Measurements from ENCODE around the gene NUAK1. TPM values are rescaled to one million over a fixed set of nuclear protein-coding genes. Genes with fewer than 3 reads are reported as not detected.

The NUAK1 gene
- total RNA-seq, 2 experiments from 2014 or later = not detected

GRCh38 chr12:106114447-106115068 lies 24.2 kb downstream of the NUAK1 start:
- ChIA-PET CTCF (no interaction called here), POLR2A (no interaction called here)

DNA sequence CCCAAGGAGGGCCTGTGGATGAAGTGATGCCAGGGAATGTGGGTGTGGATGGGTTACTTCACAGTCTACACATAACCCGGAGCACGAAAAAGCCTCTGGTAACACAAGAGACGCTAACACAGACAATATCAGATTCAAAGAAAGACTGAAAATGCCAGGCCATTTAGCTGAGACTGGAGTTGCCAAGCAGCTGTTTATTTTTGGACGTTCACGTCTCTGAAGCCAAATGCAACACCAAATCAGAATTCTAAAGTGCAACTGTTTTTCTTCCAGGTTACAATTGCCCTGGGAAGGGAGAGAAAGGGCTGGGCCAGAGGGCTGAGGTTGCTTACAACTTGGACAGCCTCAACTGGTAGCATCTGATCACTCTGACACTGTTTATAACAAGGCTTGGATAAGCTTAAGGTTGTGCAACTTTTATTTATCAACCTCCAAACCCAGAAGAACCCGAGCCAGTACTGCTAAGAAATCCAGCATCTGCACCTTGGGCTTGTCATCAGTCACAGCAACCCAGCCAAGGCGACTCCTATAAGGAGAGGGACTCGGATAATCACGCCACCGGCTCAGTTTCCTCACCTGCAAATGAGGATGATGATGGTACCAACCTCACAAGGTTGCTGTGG lies 24.8 kb downstream of the NUAK1 start:
- ChIA-PET POLR2A (no interaction called here), CTCF (no interaction called here)

DNA sequence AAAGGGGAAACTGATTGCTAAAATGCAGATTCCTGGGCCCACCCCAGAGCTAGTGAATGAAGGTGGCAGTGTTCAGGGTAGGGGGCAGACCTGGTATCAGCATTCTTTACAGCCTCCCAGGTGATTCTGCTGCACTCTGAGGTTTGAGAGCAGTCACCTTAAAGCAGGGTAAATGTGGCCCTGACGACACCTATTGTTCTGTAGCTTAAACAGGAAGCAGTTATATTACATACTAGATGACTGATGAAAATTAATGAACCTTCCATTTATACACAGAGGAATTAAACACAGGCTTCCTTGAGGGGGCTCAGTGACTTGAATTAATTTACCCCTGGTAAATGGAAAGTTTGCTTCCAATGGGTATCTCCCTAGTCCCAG lies 25.3 kb downstream of the NUAK1 start:
- POLR2A ChIA-PET = no interaction called here

GRCh38 chr12:106113042-106113441 lies 25.7 kb downstream of the NUAK1 start:
- ChIA-PET POLR2A (no interaction called here), CTCF (no interaction called here)

More for the DNA sequence above, 25.3 kb downstream of the NUAK1 start:
- CTCF ChIA-PET = no interaction called here

DNA sequence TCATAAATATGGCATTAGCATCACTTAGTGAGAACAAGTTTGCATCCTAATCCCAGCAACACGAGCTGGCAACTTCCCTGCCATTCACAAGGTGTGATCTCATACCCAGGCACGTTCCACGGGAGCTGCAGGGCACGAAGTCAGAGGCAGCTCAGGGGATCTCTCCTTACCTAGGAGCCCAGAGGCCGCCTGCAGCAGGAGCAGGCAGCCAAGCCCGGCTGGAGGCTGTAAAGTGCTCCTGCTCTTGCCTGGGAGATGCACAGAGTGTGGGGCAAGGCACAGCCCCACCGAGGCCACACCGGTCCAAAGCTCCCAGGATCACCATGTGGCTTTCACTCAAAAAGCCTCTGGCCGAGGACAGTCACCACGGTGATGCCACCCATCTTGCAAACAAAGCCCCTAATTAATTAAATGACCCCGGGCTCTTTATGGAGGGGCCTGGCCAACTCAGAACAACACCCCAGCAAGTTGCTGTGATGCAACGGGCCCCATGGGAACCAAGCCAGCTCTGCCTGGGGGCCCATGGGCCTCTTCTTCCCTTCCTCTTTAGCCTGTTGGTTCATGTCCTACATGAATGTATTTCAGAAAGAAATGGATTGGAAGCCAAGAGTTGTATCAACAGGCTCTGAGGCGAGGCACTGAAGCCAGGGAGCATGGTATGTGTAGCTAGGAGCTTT lies 26.5 kb downstream of the NUAK1 start:
- POLR2A ChIA-PET = no interaction called here
- CTCF ChIA-PET = no interaction called here

GRCh38 chr12:106110626-106111300 lies 28.0 kb downstream of the NUAK1 start:
- ChIA-PET CTCF (no interaction called here), POLR2A (no interaction called here)

GRCh38 chr12:106109168-106109910 lies 29.4 kb downstream of the NUAK1 start:
- ChIA-PET CTCF (interaction anchor here (0.7 to 1.3 kb wide), 2 partner anchors 27 to 892 kb away, joined by 4 read pairs; no protein-coding TSS in a partner anchor), POLR2A (interaction anchor here (0.6 kb wide), 1 partner anchor 72 kb away, joined by 5 read pairs; no protein-coding TSS in a partner anchor)

DNA sequence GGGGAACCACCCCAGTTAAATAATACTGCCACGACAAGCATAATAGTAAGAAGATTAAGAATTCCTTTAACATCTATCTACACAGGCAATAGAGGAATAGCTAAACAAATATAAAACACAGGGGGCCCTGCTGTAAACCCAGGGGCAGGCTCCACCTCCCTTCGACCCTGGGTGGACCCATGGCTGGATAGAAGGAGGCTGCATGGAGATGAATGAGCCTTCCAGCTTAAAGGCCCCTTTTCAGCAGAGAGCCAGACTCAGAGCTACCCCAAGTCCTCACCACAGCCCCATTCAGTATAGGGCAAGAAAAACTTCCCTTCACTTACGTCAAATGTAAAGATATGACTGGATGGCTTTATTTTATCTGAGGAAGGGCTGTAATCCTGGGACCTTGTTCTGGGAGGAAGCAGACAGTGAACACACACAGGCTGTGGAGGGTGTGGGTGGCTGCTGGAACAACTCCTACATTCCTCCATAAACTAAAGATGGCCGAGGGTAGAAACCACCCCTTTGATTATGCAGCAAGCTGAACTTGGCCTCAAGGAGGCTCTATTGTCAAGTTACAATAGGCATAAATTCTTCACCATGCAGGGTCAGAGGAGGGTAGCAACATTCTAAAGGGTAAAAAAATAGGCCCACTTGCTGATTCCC lies 30.4 kb downstream of the NUAK1 start:
- CTCF ChIA-PET = interaction anchor here (1.1 to 1.3 kb wide), 2 partner anchors 28 to 688 kb away, joined by 3 to 4 read pairs; no protein-coding TSS in a partner anchor

DNA sequence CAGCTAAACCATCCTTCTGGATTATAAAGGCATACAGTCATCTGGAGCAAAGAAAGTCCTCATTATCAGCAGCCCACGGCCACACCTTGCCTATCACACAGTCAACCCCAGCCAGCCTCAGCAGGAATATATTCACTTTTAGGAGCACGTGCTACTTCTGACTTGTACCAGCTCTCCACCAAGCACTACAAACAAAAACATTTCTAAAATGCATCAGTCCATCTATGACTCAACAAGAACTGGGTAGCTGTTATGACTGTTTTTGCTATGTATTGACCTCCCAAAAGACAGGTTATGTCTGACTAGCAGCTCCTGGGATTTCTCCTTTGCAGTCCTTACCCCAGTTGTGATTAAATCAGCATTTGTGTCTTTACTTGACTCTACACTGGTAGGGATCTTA lies 31.2 kb downstream of the NUAK1 start:
- POLR2A ChIA-PET = no interaction called here
- CTCF ChIA-PET = interaction anchor here (1.1 kb wide), 1 partner anchor 687 kb away, joined by 3 read pairs; no protein-coding TSS in a partner anchor

More for the DNA sequence above, 30.4 kb downstream of the NUAK1 start:
- POLR2A ChIA-PET = no interaction called here

GRCh38 chr12:106106892-106107291 lies 31.9 kb downstream of the NUAK1 start:
- ChIA-PET CTCF (interaction anchor here (0.7 kb wide), 1 partner anchor 184 kb away, joined by 3 read pairs; no protein-coding TSS in a partner anchor), POLR2A (no interaction called here)

- POLR2A ChIA-PET = no interaction called here
- CTCF ChIA-PET = interaction anchor here (0.7 kb wide), 1 partner anchor 184 kb away, joined by 3 read pairs; no protein-coding TSS in a partner anchor
These were observed 32.6 kb downstream of the NUAK1 start for GRCh38 chr12:106106061-106106566.

- POLR2A ChIA-PET = no interaction called here
- CTCF ChIA-PET = no interaction called here
These were observed 37.0 kb downstream of the NUAK1 start for GRCh38 chr12:106101803-106102202.

GRCh38 chr12:106098691-106099200 lies 40.0 kb downstream of the NUAK1 start:
- CTCF ChIA-PET = no interaction called here

GRCh38 chr12:106097011-106097410 lies 41.7 kb downstream of the NUAK1 start:
- CTCF ChIA-PET = no interaction called here
- POLR2A ChIA-PET = no interaction called here

More at GRCh38 chr12:106098691-106099200, 40.0 kb downstream of the NUAK1 start:
- POLR2A ChIA-PET = no interaction called here

DNA sequence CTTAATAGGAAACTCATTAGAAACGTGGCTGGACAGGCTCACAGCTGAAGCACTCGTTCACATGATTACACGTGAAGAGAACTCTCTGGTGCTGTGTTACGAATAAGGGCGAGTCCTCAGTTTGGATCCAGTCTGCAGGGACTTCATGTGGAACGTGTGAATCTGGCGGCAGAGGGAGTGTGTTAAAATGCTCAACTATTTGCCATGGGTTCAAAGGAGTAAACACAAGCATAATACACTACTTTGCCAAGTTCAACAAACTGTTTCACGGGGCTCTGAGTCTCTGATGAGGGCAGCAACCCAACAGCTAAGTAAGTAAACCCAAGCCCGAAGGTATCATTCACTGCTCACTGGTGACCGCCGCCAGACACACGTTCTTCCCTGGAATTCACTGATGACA lies 42.4 kb downstream of the NUAK1 start:
- CTCF ChIA-PET = no interaction called here

DNA sequence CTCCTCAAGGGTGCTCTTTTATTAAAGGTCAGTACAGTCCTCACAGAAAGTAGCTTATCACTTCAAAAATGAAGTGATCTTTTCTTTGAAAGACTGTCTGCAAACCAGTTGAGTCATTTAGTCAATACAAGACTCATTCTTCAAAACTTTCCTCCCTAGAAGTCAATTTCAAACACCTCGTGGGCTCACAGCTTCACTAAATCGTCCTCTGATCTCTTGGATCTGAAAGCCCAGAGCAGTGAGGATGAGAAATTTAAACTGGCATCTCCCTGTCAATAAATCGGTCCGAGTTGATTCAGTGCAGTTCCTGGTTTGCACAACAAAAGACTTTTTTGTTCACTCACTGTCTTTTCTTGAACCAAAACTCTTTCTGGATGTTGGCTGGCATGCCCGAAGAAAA lies 44.5 kb downstream of the NUAK1 start:
- POLR2A ChIA-PET = no interaction called here
- CTCF ChIA-PET = no interaction called here

More for the DNA sequence above, 42.4 kb downstream of the NUAK1 start:
- POLR2A ChIA-PET = no interaction called here

DNA sequence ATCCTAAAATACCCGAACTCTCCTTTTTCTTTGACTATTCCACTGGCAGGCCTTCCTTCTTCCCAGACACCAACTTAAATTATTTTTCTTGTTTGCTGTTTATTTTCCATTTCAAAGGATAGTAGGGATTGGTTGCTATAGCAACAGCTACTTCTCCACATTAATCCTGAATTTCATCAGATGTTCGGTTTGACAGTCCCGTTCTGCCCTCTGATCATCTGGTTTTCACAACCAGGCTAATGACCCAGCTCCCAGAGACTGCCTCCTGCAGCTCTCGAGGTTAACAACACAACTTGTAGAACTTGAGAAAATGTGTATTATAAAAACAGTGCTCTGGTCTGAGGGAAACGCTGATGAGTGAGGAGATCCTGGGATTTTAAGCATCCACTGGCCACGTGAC lies 45.5 kb downstream of the NUAK1 start:
- CTCF ChIA-PET = no interaction called here

DNA sequence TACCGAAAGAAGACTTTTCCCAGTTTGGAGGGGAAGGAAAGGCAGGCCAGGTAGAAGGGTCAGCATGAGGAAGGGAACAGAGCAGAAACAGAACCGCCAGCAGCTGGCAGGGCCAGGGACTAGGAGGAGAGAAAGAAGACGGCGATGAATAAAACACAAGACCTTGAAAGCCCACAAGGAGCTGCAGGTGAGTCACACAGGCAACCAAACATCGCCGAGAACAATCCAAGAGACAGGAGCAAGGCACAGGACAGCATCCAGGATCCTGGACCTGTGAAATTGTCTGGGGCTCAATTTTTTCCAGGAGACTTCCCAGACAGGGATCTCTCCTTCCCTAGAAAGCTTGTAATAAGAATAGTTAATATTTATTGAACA lies 47.3 kb downstream of the NUAK1 start:
- CTCF ChIA-PET = no interaction called here
- POLR2A ChIA-PET = no interaction called here

More for the DNA sequence above, 45.5 kb downstream of the NUAK1 start:
- POLR2A ChIA-PET = no interaction called here

Measured in activated CD8-positive, alpha-beta memory T cell treated with anti-CD3 and anti-CD28 coated beads for 36 hours (primary cell).